HEK293 (cell line): Measurements from ENCODE around the gene HBZ.
A peak's percentile ranks its signal among the peaks of the same experiment; 100 is the strongest.

Experiments
- CTCF ChIA-PET: fragments of 350-600 bp; formaldehyde crosslinking; extraction: SDS; loops from one replicate; lab custom pipeline; 2021; ENCODE audit warnings: antibody characterized with exemption; lab: Yijun Ruan, JAX
- POLR2A ChIA-PET: fragments of 300-600 bp; formaldehyde crosslinking; extraction: SDS; loops from one replicate; lab custom pipeline; 2020; ENCODE audit warnings: antibody characterized with exemption, inconsistent platforms; lab: Yijun Ruan, JAX
- H3K27ac ChIP-seq: fragments of 200-500 bp; sonication (Bioruptor generic); 2 replicates; pipeline ENCODE4 v1.5.1; 2014; ENCODE audit warnings: low read depth, low read length, control low read depth, inconsistent platforms; ENCODE audit errors: extremely low read depth
- H3K36me3 ChIP-seq, 2 experiments: fragments of 200-500 bp in 1 of 2; sonication (Bioruptor generic) in 1 of 2; 1 replicate in 1 of 2; 2 replicates in 1 of 2; pipeline ENCODE4 v1.5.1; 2014 to 2017; ENCODE audit warnings: inconsistent platforms in 2 of 2, low read length in 2 of 2; ENCODE audit not compliant: control insufficient read depth in 2 of 2, insufficient read depth in 1 of 2
- H3K4me1 ChIP-seq: fragments of 200-500 bp; sonication (Bioruptor generic); 2 replicates; pipeline ENCODE4 v1.5.1; 2014; ENCODE audit warnings: mild to moderate bottlenecking, low read length, inconsistent platforms; ENCODE audit not compliant: control insufficient read depth, insufficient read depth
- H3K4me3 ChIP-seq: 2 replicates; pipeline ENCODE4 v1.5.1; 2011; ENCODE audit warnings: low read depth, mild to moderate bottlenecking, control low read depth, low read length, moderate library complexity
- H3K9me3 ChIP-seq: fragments of 200-500 bp; sonication (Bioruptor generic); 2 replicates; pipeline ENCODE4 v1.5.1; 2014; ENCODE audit warnings: low read depth, low read length, inconsistent platforms; ENCODE audit not compliant: control insufficient read depth, insufficient read depth
- HOXC10 ChIP-seq: sonication (generic); formaldehyde crosslinking; IDR thresholded peaks from 2 replicates; pipeline ENCODE4 v1.8.1; 2023; ENCODE audit warnings: mild to moderate bottlenecking, missing genetic modification reagents
- KLF8 ChIP-seq: fragments of 450-650 bp; formaldehyde crosslinking; IDR thresholded peaks from 2 replicates; pipeline ENCODE4 v1.5.1; 2016; ENCODE audit warnings: missing biosample characterization, missing genetic modification characterization
- PRDM10 ChIP-seq: fragments of 450-650 bp; formaldehyde crosslinking; IDR thresholded peaks from 2 replicates; pipeline ENCODE4 v1.5.1; 2016; ENCODE audit warnings: missing biosample characterization, missing genetic modification characterization
- PRDM4 ChIP-seq: fragments of 450-650 bp; formaldehyde crosslinking; IDR thresholded peaks from 2 replicates; pipeline ENCODE4 v1.5.1; 2017; ENCODE audit warnings: missing biosample characterization, missing genetic modification characterization
- SETDB1 ChIP-seq: IDR thresholded peaks from one replicate; pipeline ENCODE4 v1.6.1; 2017; ENCODE audit warnings: mild to moderate bottlenecking, low read length, moderate library complexity, mixed read lengths; ENCODE audit not compliant: insufficient read length
- ZBTB17 ChIP-seq: fragments of 450-650 bp; formaldehyde crosslinking; IDR thresholded peaks from 2 replicates; pipeline ENCODE4 v1.5.1; 2016; ENCODE audit warnings: missing biosample characterization, missing genetic modification characterization
- ZNF132 ChIP-seq: fragments of 450-650 bp; formaldehyde crosslinking; IDR thresholded peaks from 2 replicates; pipeline ENCODE4 v1.5.1; 2017; ENCODE audit warnings: missing biosample characterization, missing genetic modification characterization, borderline replicate concordance
- ZNF138 ChIP-seq: fragments of 450-650 bp; formaldehyde crosslinking; IDR thresholded peaks from 2 replicates; pipeline ENCODE4 v1.5.1; 2016; ENCODE audit warnings: missing biosample characterization, missing genetic modification characterization, borderline replicate concordance
- ZNF266 ChIP-seq: fragments of 450-650 bp; formaldehyde crosslinking; IDR thresholded peaks from 2 replicates; pipeline ENCODE4 v1.5.1; 2016; ENCODE audit warnings: missing biosample characterization, missing genetic modification characterization, low read depth
- ZNF404 ChIP-seq: fragments of 450-650 bp; formaldehyde crosslinking; IDR thresholded peaks from 2 replicates; pipeline ENCODE4 v1.5.1; 2017; ENCODE audit warnings: missing biosample characterization, missing genetic modification characterization
- ZNF449 ChIP-seq: fragments of 450-650 bp; formaldehyde crosslinking; IDR thresholded peaks from 2 replicates; pipeline ENCODE4 v1.5.1; 2017; ENCODE audit warnings: missing biosample characterization, mild to moderate bottlenecking, missing genetic modification characterization, moderate library complexity
- ZNF473 ChIP-seq: fragments of 450-650 bp; formaldehyde crosslinking; IDR thresholded peaks from 2 replicates; pipeline ENCODE4 v1.5.1; 2017; ENCODE audit warnings: missing biosample characterization, missing genetic modification characterization
- ZNF670 ChIP-seq: fragments of 450-650 bp; formaldehyde crosslinking; IDR thresholded peaks from 2 replicates; pipeline ENCODE4 v1.5.1; 2016; ENCODE audit warnings: missing biosample characterization, missing genetic modification characterization, low read depth
- ZNF777 ChIP-seq: fragments of 450-650 bp; formaldehyde crosslinking; IDR thresholded peaks from 2 replicates; pipeline ENCODE4 v1.5.1; 2017; ENCODE audit warnings: missing biosample characterization, missing genetic modification characterization, borderline replicate concordance
- TF ChIP-seq, protein P1 (sequence below): fragments of 450-650 bp; IDR thresholded peaks from 2 replicates; pipeline ENCODE4 v1.5.1; 2018; ENCODE audit warnings: missing biosample characterization, missing genetic modification characterization
- TF ChIP-seq, protein P2 (sequence below): fragments of 450-650 bp; formaldehyde crosslinking; IDR thresholded peaks from 2 replicates; pipeline ENCODE4 v1.5.1; 2016; ENCODE audit warnings: missing biosample characterization, missing genetic modification characterization, low read depth

HBZ gene

DNA sequence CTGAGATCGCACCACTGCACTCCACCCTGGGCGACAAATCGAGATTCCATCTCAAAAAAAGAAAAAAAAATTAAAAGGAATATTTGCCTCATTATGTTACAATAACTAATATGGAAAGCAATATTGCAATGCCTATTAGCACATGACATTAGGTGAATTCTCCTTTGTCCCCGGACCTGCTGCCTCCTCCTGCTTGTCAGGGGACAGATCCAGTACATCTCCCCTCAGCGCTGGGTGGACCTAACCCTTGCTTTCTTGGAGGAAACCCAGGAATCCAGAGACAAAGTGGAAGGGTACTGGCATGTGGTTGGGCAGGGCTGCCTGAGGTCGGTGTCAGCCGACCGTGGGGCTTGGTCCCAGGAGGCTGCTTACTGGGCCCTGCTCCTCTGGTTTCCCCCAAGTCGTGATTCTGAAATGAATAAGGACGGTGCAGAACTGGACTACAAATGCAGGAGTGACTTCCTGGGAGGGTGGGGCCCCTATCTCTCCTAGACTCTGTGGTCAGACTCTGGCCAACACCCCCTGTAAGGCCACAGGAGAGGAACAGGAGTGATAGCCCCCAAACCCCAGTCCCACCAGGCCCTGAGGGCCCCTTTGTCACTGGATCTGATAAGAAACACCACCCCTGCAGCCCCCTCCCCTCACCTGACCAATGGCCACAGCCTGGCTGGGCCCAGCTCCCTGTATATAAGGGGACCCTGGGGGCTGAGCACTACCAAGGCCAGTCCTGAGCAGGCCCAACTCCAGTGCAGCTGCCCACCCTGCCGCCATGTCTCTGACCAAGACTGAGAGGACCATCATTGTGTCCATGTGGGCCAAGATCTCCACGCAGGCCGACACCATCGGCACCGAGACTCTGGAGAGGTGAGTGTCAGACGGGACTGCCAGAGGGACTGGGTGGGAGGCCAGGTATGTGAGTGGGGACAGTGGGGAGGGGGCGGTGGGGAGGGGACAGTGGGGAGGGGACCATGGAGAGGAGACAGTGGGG is at the start of gene HBZ:
TSS of gene HBZ (plus strand) at position 504 of the 988 bp plus-strand sequence. CDS start at position 770, 266 bp downstream.
- H3K9me3 ChIP-seq = no peaks in the 10 kb centered on the region
- POLR2A ChIA-PET = no interaction called here
- TF ChIP-seq PRDM10 (tag by site-specific recombination) (peak; percentile 38; the same call in 1 of the 2 replicates), ZNF777 (tag by site-specific recombination) (no peak), ZNF266 (tag by site-specific recombination) (no peak), ZNF670 (tag by site-specific recombination) (no peak), HOXC10 (CRISPR knock-in tag) (no peak), ZNF404 (tag by site-specific recombination) (no peak), ZNF473 (tag by site-specific recombination) (no peak), KLF8 (tag by site-specific recombination) (no peak), ZNF138 (tag by site-specific recombination) (no peak), ZNF449 (tag by site-specific recombination) (peak; percentile 81), ZNF132 (tag by site-specific recombination) (no peak), ZBTB17 (tag by site-specific recombination) (no peak), PRDM4 (no peak), SETDB1 (no peak)
- TF ChIP-seq, protein P1, sequence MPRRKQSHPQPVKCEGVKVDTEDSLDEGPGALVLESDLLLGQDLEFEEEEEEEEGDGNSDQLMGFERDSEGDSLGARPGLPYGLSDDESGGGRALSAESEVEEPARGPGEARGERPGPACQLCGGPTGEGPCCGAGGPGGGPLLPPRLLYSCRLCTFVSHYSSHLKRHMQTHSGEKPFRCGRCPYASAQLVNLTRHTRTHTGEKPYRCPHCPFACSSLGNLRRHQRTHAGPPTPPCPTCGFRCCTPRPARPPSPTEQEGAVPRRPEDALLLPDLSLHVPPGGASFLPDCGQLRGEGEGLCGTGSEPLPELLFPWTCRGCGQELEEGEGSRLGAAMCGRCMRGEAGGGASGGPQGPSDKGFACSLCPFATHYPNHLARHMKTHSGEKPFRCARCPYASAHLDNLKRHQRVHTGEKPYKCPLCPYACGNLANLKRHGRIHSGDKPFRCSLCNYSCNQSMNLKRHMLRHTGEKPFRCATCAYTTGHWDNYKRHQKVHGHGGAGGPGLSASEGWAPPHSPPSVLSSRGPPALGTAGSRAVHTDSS = no peak
- TF ChIP-seq, protein P2, sequence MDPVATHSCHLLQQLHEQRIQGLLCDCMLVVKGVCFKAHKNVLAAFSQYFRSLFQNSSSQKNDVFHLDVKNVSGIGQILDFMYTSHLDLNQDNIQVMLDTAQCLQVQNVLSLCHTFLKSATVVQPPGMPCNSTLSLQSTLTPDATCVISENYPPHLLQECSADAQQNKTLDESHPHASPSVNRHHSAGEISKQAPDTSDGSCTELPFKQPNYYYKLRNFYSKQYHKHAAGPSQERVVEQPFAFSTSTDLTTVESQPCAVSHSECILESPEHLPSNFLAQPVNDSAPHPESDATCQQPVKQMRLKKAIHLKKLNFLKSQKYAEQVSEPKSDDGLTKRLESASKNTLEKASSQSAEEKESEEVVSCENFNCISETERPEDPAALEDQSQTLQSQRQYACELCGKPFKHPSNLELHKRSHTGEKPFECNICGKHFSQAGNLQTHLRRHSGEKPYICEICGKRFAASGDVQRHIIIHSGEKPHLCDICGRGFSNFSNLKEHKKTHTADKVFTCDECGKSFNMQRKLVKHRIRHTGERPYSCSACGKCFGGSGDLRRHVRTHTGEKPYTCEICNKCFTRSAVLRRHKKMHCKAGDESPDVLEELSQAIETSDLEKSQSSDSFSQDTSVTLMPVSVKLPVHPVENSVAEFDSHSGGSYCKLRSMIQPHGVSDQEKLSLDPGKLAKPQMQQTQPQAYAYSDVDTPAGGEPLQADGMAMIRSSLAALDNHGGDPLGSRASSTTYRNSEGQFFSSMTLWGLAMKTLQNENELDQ (tag by site-specific recombination) = no peak
- TF ChIP-seq, all 188 proteins: peak for 2
- no peak within 1 kb of the TSS for H3K27ac ChIP-seq
- peaks cover 4% of the 10 kb centered on the region; the same call in 1 of the 2 replicates for H3K4me1 ChIP-seq
- H3K36me3 ChIP-seq = no peaks in the 10 kb centered on the region
- CTCF ChIA-PET = interaction anchor here (0.7 kb wide), 1 partner anchor 183 kb away, joined by 3 read pairs; no protein-coding TSS in a partner anchor
- no peak within 1 kb of the TSS for H3K4me3 ChIP-seq
